ENCODE results near the gene SVIL. TPM values are rescaled to one million over a fixed set of nuclear protein-coding genes. Genes with fewer than 3 reads are reported as not detected.
"Not testable (repeated sequence)": the region's sequence is repeated elsewhere in the genome, so short reads cannot be mapped to it uniquely, and the experiment has no call there.

Gene SVIL
- total RNA-seq, 1 donor, result 36.9 TPM

- H3K27ac ChIP-seq (ENCODE audit: low read depth, low read length), result no peak overlapping the region
- H4K20me1 ChIP-seq (ENCODE audit: insufficient read depth, low read length), result no peaks in the 10 kb centered on the region
- H3K79me2 ChIP-seq (ENCODE audit: insufficient read depth, low read length), result peaks cover 67% of the 10 kb centered on the region
- no peaks in the 10 kb centered on the region for H3K9me3 ChIP-seq (ENCODE audit: low read depth, low read length)
- H3K36me3 ChIP-seq (ENCODE audit: insufficient read depth, low read length), result no peaks in the 10 kb centered on the region
- peak overlapping the region; percentile 1 for H3K4me2 ChIP-seq (ENCODE audit: insufficient read depth, low read length)
- H3K4me1 ChIP-seq (ENCODE audit: insufficient read depth, low read length), result peaks cover 18% of the 10 kb centered on the region
- H3K27me3 ChIP-seq (ENCODE audit: insufficient read depth, low read length), result no peaks in the 10 kb centered on the region
- peak; percentile 82 for DNase-seq (ENCODE audit: insufficient read length, low spot score, missing footprints)
- no peak overlapping the region for H2AFZ ChIP-seq (ENCODE audit: low read length)
- TF ChIP-seq CTCF (IDR thresholded peaks at IDR 0.05; ENCODE audit: extremely low read depth, low read depth, low read length), result no peak
- no peak overlapping the region for H3K4me3 ChIP-seq (ENCODE audit: insufficient read depth, low read length)
Observed at GRCh38 chr10:29627201-29628132, 7.3 kb downstream of the SVIL start.

GRCh38 chr10:29624357-29624756, 10.4 kb downstream of the SVIL start:
- H3K27ac ChIP-seq (ENCODE audit: low read depth, low read length), result not testable (repeated sequence)

GRCh38 chr10:29623797-29624196, 11.0 kb downstream of the SVIL start:
- Histone ChIP-seq H3K36me3 (ENCODE audit: insufficient read depth, low read length) (no peaks in the 10 kb centered on the region), H3K4me2 (ENCODE audit: insufficient read depth, low read length) (no peak overlapping the region), H3K27ac (ENCODE audit: low read depth, low read length) (no peak overlapping the region), H3K27me3 (ENCODE audit: insufficient read depth, low read length) (no peaks in the 10 kb centered on the region), H4K20me1 (ENCODE audit: insufficient read depth, low read length) (no peaks in the 10 kb centered on the region), H2AFZ (ENCODE audit: low read length) (no peak overlapping the region), H3K4me3 (ENCODE audit: insufficient read depth, low read length) (no peak overlapping the region), H3K9me3 (ENCODE audit: low read depth, low read length) (no peaks in the 10 kb centered on the region), H3K79me2 (ENCODE audit: insufficient read depth, low read length) (peaks cover 57% of the 10 kb centered on the region), H3K4me1 (ENCODE audit: insufficient read depth, low read length) (peaks cover 29% of the 10 kb centered on the region)
- no peak for DNase-seq (ENCODE audit: insufficient read length, low spot score, missing footprints)
- TF ChIP-seq CTCF (IDR thresholded peaks at IDR 0.05; ENCODE audit: extremely low read depth, low read depth, low read length), result no peak

More at GRCh38 chr10:29624357-29624756, 10.4 kb downstream of the SVIL start:
- H3K4me2 ChIP-seq (ENCODE audit: insufficient read depth, low read length); H4K20me1 ChIP-seq (ENCODE audit: insufficient read depth, low read length); DNase-seq (ENCODE audit: insufficient read length, low spot score, missing footprints); H3K4me3 ChIP-seq (ENCODE audit: insufficient read depth, low read length); H2AFZ ChIP-seq (ENCODE audit: low read length); H3K36me3 ChIP-seq (ENCODE audit: insufficient read depth, low read length); H3K9me3 ChIP-seq (ENCODE audit: low read depth, low read length); H3K27me3 ChIP-seq (ENCODE audit: insufficient read depth, low read length): not testable (repeated sequence)
- Histone ChIP-seq H3K4me1 (ENCODE audit: insufficient read depth, low read length) (peaks cover 24% of the 10 kb centered on the region), H3K79me2 (ENCODE audit: insufficient read depth, low read length) (peaks cover 58% of the 10 kb centered on the region)

- no peaks in the 10 kb centered on the region for H3K9me3 ChIP-seq (ENCODE audit: low read depth, low read length)
Observed at GRCh38 chr10:29622382-29622922, 12.3 kb downstream of the SVIL start.

More at GRCh38 chr10:29622382-29622922, 12.3 kb downstream of the SVIL start:
- no peak overlapping the region for H2AFZ ChIP-seq (ENCODE audit: low read length)
- H3K4me2 ChIP-seq (ENCODE audit: insufficient read depth, low read length), result no peak overlapping the region
- no peak for DNase-seq (ENCODE audit: insufficient read length, low spot score, missing footprints)
- no peak overlapping the region for H3K27ac ChIP-seq (ENCODE audit: low read depth, low read length)
- no peak for TF ChIP-seq CTCF (IDR thresholded peaks at IDR 0.05; ENCODE audit: extremely low read depth, low read depth, low read length)
- H3K4me1 ChIP-seq (ENCODE audit: insufficient read depth, low read length), result peaks cover 23% of the 10 kb centered on the region
- no peaks in the 10 kb centered on the region for H3K27me3 ChIP-seq (ENCODE audit: insufficient read depth, low read length)
- no peaks in the 10 kb centered on the region for H3K36me3 ChIP-seq (ENCODE audit: insufficient read depth, low read length)
- H4K20me1 ChIP-seq (ENCODE audit: insufficient read depth, low read length), result peaks cover 5% of the 10 kb centered on the region
- H3K79me2 ChIP-seq (ENCODE audit: insufficient read depth, low read length), result peaks cover 62% of the 10 kb centered on the region
- no peak overlapping the region for H3K4me3 ChIP-seq (ENCODE audit: insufficient read depth, low read length)
